Activated CD8-positive, alpha-beta T cell treated with anti-CD3 and anti-CD28 coated beads, Interleukin-2, amount 10 ng/mL, durations not matched to agents 7 days and 5 days (primary cell): ENCODE results near the gene MOCS2. TPM values are rescaled to one million over a fixed set of nuclear protein-coding genes. Genes with fewer than 3 reads are reported as not detected.

Experiments
- ATAC-seq: fragments of 150-1000 bp; cut with Tn5 transposase; one replicate; pipeline ENCODE4 v1.10.0; 2021; ENCODE audit warnings: moderate library complexity
- CTCF ChIA-PET: fragments of 350-600 bp; sonication (Branson Sonifier 250); formaldehyde crosslinking; loops from one replicate; lab custom pipeline; 2021; ENCODE audit warnings: antibody characterized with exemption; lab: Charles Lee
- POLR2A ChIA-PET: fragments of 350-600 bp; sonication (Branson Sonifier 250); formaldehyde crosslinking; loops from one replicate; lab custom pipeline; 2021; ENCODE audit warnings: antibody characterized with exemption; lab: Charles Lee
- DNase-seq: peaks from one replicate; pipeline ENCODE4 v3.0.0-alpha.2; 2020
- H3K27ac Mint-ChIP-seq: one replicate; pipeline ENCODE4 v1.8.0; 2021; ENCODE audit warnings: mild to moderate bottlenecking, mixed read lengths
- H3K27me3 Mint-ChIP-seq: one replicate; pipeline ENCODE4 v1.8.0; 2021; ENCODE audit warnings: low read depth, mixed read lengths
- H3K36me3 Mint-ChIP-seq: one replicate; pipeline ENCODE4 v1.8.0; 2021; ENCODE audit warnings: low read depth, mixed read lengths
- H3K4me1 Mint-ChIP-seq: one replicate; pipeline ENCODE4 v1.8.0; 2021; ENCODE audit warnings: low read depth, mixed read lengths
- H3K4me3 Mint-ChIP-seq: one replicate; pipeline ENCODE4 v1.8.0; 2021; ENCODE audit warnings: mild to moderate bottlenecking, mixed read lengths
- H3K9me3 Mint-ChIP-seq: one replicate; pipeline ENCODE4 v1.8.0; 2022; ENCODE audit warnings: mixed read lengths; ENCODE audit not compliant: insufficient read depth
- total RNA-seq, 2 experiments: library from RNA; stranded (reverse); gene quantifications; one replicate each; pipeline ENCODE4 v1.2.3, GENCODE V29; 2021

MOCS2 gene
- total RNA-seq, 2 experiments from 2014 or later: 30.7 TPM

DNA sequence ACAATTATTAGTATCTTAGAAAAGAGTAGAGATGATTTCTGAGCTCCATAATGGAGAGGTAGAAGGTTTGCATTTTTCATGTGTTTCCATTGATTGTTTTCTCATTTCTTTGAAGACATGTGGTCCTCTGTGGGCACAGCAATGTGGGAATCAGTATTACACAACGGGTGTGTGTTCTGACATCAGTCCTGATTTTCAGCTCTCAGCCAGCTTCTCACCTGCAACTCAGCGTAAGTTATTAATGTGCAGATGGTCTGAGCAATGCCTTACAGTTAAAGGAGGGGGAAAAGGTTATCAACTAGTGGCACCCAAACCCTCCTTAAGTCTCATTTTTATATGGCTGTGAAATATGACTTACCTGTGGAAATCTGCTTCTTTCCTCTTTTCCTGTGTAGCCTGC is 61.3 kb downstream of the MOCS2 start:
- DNase-seq (no peak), ATAC-seq (no peak)
- no peaks in the 10 kb centered on the region for H3K9me3 Mint-ChIP-seq
- no peak overlapping the region for H3K4me3 Mint-ChIP-seq
- ChIA-PET CTCF (interaction anchor here (1.0 kb wide), 1 partner anchor 99 kb away, joined by 6 read pairs; no protein-coding TSS in a partner anchor), POLR2A (interaction anchor here (0.9 kb wide), 1 partner anchor 20 kb away, joined by 3 read pairs; no protein-coding TSS in a partner anchor)
- H3K27me3 Mint-ChIP-seq: peaks cover 5% of the 10 kb centered on the region
- no peak overlapping the region for H3K27ac Mint-ChIP-seq
- H3K36me3 Mint-ChIP-seq: peaks cover 34% of the 10 kb centered on the region
- peaks cover 20% of the 10 kb centered on the region for H3K4me1 Mint-ChIP-seq

Other genes with a start within 250 kb of the MOCS2 start
- 1 to 10 TPM; 4.3 to 4.8 TPM for gene ITGA2, start 120.4 kb downstream of the MOCS2 start, total RNA-seq